DND-41 (cell line): ENCODE measurements around the gene MTFR2.

ENCODE experiments used
- ATAC-seq: fragments of 200-7000 bp; cut with Tn5 transposase; 3 replicates; pipeline ENCODE4 v1.9.1; 2021; ENCODE audit warnings: low read depth; ENCODE audit not compliant: insufficient read depth
- DNase-seq: peaks from one replicate; pipeline ENCODE4 v3.0.0-alpha.2; 2020
- H2AFZ ChIP-seq: 2 replicates; pipeline ENCODE4 v1.6.0; 2012; ENCODE audit warnings: low read depth, low read length
- H3K27ac ChIP-seq: 2 replicates; pipeline ENCODE4 v1.5.1; 2012; ENCODE audit warnings: low read length, inconsistent platforms
- H3K27me3 ChIP-seq: fragments of 200-600 bp; sonication (generic); 2 replicates; pipeline ENCODE4 v1.6.0; 2012; ENCODE audit warnings: low read length, mild to moderate bottlenecking, inconsistent platforms; ENCODE audit not compliant: insufficient read depth, poor library complexity
- H3K36me3 ChIP-seq: 2 replicates; pipeline ENCODE4 v1.5.1; 2012; ENCODE audit warnings: low read length, inconsistent platforms; ENCODE audit not compliant: insufficient read depth
- H3K4me1 ChIP-seq: 2 replicates; pipeline ENCODE4 v1.5.1; 2012; ENCODE audit warnings: mild to moderate bottlenecking, low read length; ENCODE audit not compliant: insufficient read depth
- H3K4me2 ChIP-seq: 2 replicates; pipeline ENCODE4 v1.6.0; 2012; ENCODE audit warnings: mild to moderate bottlenecking, moderate library complexity, low read length, inconsistent platforms; ENCODE audit not compliant: insufficient read depth
- H3K4me3 ChIP-seq, 2 experiments: fragments of 200-600 bp in 1 of 2; shearing (Covaris generic) in 1 of 2; 2 replicates each; pipeline ENCODE4 v1.5.1; 2012 to 2016; ENCODE audit warnings: inconsistent platforms in 2 of 2, low read length in 2 of 2, mild to moderate bottlenecking in 2 of 2, low read depth in 1 of 2, moderate library complexity in 1 of 2
- H3K79me2 ChIP-seq: 2 replicates; pipeline ENCODE4 v1.6.0; 2012; ENCODE audit warnings: low read length, inconsistent platforms; ENCODE audit not compliant: insufficient read depth
- H3K9ac ChIP-seq: 2 replicates; pipeline ENCODE4 v1.6.0; 2012; ENCODE audit warnings: low read depth, mild to moderate bottlenecking, inconsistent platforms, low read length, moderate library complexity
- H3K9me3 ChIP-seq: 2 replicates; pipeline ENCODE4 v1.5.1; 2012; ENCODE audit warnings: low read length, moderate library complexity, mild to moderate bottlenecking, inconsistent platforms; ENCODE audit not compliant: insufficient read depth, severe bottlenecking
- H4K20me1 ChIP-seq: 2 replicates; pipeline ENCODE4 v1.6.0; 2012; ENCODE audit warnings: low read length; ENCODE audit not compliant: insufficient read depth
- CTCF ChIP-seq: IDR thresholded peaks from 2 replicates; pipeline ENCODE4 v1.5.1; 2012; ENCODE audit warnings: borderline replicate concordance, low read length, moderate library complexity, mild to moderate bottlenecking; ENCODE audit not compliant: poor library complexity, severe bottlenecking; ENCODE audit errors: extremely low read depth
- EZH2 ChIP-seq: IDR thresholded peaks from 3 replicates; pipeline ENCODE4 v1.6.1; 2012; ENCODE audit warnings: borderline replicate concordance, low read depth, mild to moderate bottlenecking, moderate library complexity, low read length, inconsistent platforms; ENCODE audit not compliant: severe bottlenecking

The MTFR2 gene

GRCh38 chr6:136249811-136250685, at the start of gene MTFR2:
TSS of gene MTFR2 (minus strand) at chr6:136250311. CDS start at chr6:136249099, 1,212 bp downstream.
- Histone ChIP-seq H3K27me3 (no peaks in the 10 kb centered on the region), H3K9ac (peak within 1 kb of the TSS; percentile 74), H3K79me2 (peaks cover 48% of the 10 kb centered on the region), H3K4me3 (peak within 1 kb of the TSS; percentile 82 to 92), H3K4me2 (peak within 1 kb of the TSS; percentile 85), H3K27ac (peak within 1 kb of the TSS; percentile 77), H3K36me3 (peaks cover 21% of the 10 kb centered on the region), H3K4me1 (peaks cover 33% of the 10 kb centered on the region), H3K9me3 (no peaks in the 10 kb centered on the region), H4K20me1 (no peaks in the 10 kb centered on the region), H2AFZ (peak within 1 kb of the TSS; percentile 90)
- DNase-seq (peak; percentile 97), ATAC-seq (peak; percentile 96)
- TF ChIP-seq EZH2 (no peak), CTCF (peak; percentile 14)

- DNase-seq (no peak), ATAC-seq (no peak)
- H3K4me1 ChIP-seq: peaks cover 15% of the 10 kb centered on the region
- no peak overlapping the region for H3K4me2 ChIP-seq
- no peak overlapping the region for H3K27ac ChIP-seq
- no peaks in the 10 kb centered on the region for H3K27me3 ChIP-seq
- no peaks in the 10 kb centered on the region for H3K36me3 ChIP-seq
- TF ChIP-seq EZH2: no peak
- TF ChIP-seq CTCF: no peak
- H3K79me2 ChIP-seq: peaks cover 10% of the 10 kb centered on the region; the same call in 1 of the 2 replicates
- no peaks in the 10 kb centered on the region for H4K20me1 ChIP-seq
- no peak overlapping the region for H3K4me3 ChIP-seq
- no peaks in the 10 kb centered on the region for H3K9me3 ChIP-seq
- no peak overlapping the region for H3K9ac ChIP-seq
- H2AFZ ChIP-seq: no peak overlapping the region
These were observed 44.5 kb upstream of the MTFR2 start for GRCh38 chr6:136294621-136295020.

GRCh38 chr6:136290410-136291010, 40.4 kb upstream of the MTFR2 start:
- TF ChIP-seq CTCF: no peak
- no peak for TF ChIP-seq EZH2
- H3K36me3 ChIP-seq: peaks cover 16% of the 10 kb centered on the region
- peaks cover 46% of the 10 kb centered on the region for H3K4me1 ChIP-seq
- no peaks in the 10 kb centered on the region for H3K9me3 ChIP-seq
- peaks cover 51% of the 10 kb centered on the region for H3K79me2 ChIP-seq
- peak overlapping the region; percentile 40 to 85; a peak in 3 of 4 replicates for H3K4me3 ChIP-seq
- peaks cover 36% of the 10 kb centered on the region for H4K20me1 ChIP-seq
- ATAC-seq (peak; percentile 64), DNase-seq (peak; percentile 83)
- H3K27me3 ChIP-seq: no peaks in the 10 kb centered on the region
- peak overlapping the region; percentile 94 for H3K27ac ChIP-seq
- peak overlapping the region; percentile 75 for H3K4me2 ChIP-seq
- peak overlapping the region; percentile 91 for H3K9ac ChIP-seq
- H2AFZ ChIP-seq: peak overlapping the region; percentile 86
